GM21723 (cell line): Measurements from ENCODE around the gene ATP1A4.
A peak's percentile ranks its signal among the peaks of the same experiment; 100 is the strongest.

ENCODE experiments used
- ATAC-seq: cut with Tn5 transposase; IDR thresholded peaks from one replicate; pipeline ENCODE4 v1.9.1; 2021; ENCODE audit warnings: mild to moderate bottlenecking, moderate library complexity; ENCODE audit not compliant: unreplicated experiment

Gene ATP1A4

DNA sequence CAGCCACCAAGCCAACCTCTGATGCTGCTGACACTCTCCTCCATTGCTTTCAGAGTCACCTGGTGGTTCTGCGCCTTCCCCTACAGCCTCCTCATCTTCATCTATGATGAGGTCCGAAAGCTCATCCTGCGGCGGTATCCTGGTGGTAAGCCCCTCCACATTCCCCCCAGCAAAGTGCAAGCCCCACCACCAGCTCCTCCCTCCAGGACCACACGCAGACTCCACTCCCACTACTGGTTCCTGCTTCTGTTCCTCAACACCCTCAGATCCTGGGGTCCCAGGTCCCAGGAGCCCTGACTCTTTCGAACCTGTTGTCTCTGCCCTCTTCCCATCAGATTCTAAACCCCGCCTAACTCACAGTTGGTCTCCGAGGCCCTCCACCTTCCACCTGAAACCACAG is 11.6 kb upstream of the ATP1A4 start:
- no peak for ATAC-seq

GRCh38 chr1:160143695-160144094 is 7.7 kb upstream of the ATP1A4 start:
- no peak for ATAC-seq

GRCh38 chr1:160144921-160145320 is 6.5 kb upstream of the ATP1A4 start:
- ATAC-seq: no peak

GRCh38 chr1:160146107-160146506 is 5.3 kb upstream of the ATP1A4 start:
- no peak for ATAC-seq

- no peak for ATAC-seq
Observed at GRCh38 chr1:160148121-160148520, 3.3 kb upstream of the ATP1A4 start.

DNA sequence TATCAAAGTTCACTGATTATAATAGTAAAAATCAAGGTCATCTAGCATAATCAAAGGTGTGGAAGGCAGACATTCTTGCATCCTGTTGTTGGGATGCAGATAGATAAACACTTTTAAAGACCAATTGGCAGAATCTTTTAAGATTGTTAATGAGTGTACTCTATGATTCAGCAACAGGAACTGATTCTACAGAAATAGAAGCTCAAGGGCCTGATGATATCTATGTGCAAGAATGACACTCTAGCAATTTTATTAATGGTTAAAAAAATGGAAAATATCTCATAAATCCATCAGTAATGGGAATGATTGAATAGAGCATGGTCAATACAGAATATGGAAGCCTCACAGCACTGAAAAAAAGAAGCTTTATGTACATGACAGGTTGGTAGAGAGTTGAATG is 2.2 kb upstream of the ATP1A4 start:
- no peak for ATAC-seq

DNA sequence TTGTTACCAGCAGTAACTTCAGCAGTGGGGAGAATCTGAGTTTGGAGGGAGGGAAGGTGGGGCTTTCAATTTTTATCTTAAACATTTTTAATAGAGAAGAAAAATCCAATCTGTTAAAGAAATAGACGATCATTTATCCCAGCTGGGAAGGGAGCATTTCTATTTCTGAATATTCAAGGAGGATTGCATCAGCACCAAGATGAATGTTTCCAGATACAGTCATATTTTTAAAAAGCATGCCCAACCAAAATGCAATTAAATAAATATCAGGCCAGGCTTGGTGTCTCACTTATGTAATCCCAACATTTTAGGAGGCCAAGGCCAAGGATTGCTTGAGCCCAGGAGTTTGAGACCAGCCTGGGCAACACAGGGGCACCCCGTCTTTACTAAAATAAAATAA is 1.7 kb upstream of the ATP1A4 start:
- no peak for ATAC-seq

GRCh38 chr1:160154790-160155189 is 3.4 kb downstream of the ATP1A4 start:
- ATAC-seq: no peak

DNA sequence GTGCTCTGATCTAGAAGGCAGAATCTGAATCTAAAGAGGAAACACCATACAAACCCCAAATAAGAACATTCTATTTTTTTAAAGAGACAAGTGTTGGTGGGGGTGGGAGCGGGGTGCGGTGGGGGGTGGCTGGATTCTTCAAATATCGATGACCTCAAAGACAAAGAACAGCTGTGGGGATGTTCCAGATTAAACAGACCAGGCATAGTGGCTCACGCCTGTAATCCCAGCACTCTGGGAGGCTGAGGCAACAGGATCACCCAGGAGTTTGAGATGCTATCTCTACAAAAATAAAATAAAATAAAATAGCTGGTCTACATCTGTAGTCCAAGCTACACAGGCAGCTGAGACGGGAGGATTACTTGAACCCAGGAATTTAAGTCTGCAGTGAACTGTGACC is 5.0 kb downstream of the ATP1A4 start:
- no peak for ATAC-seq

DNA sequence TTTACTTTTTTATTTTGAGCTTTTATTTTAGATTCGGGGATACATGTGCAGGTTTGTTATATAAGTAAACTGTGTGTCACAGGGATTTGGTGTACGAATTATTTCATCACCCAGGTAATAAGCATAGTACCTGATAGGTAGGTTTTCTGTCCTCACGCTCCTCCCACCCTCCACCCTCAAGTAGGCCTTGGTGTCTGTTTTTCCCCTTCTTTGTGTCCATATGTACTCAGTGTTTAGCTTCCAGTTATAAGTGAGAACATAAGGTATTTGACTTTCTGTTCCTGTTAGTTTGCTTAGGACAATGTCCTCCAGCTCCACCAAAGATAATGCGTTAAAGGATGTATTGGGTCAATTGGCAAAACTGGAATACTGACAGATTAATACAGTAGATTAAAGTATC is 5.8 kb downstream of the ATP1A4 start:
- no peak for ATAC-seq

GRCh38 chr1:160158031-160158430 is 6.6 kb downstream of the ATP1A4 start:
- ATAC-seq: no peak

- no peak for ATAC-seq
Observed at GRCh38 chr1:160158534-160158933, 7.1 kb downstream of the ATP1A4 start.

GRCh38 chr1:160159846-160160245 is 8.4 kb downstream of the ATP1A4 start:
- ATAC-seq: no peak

DNA sequence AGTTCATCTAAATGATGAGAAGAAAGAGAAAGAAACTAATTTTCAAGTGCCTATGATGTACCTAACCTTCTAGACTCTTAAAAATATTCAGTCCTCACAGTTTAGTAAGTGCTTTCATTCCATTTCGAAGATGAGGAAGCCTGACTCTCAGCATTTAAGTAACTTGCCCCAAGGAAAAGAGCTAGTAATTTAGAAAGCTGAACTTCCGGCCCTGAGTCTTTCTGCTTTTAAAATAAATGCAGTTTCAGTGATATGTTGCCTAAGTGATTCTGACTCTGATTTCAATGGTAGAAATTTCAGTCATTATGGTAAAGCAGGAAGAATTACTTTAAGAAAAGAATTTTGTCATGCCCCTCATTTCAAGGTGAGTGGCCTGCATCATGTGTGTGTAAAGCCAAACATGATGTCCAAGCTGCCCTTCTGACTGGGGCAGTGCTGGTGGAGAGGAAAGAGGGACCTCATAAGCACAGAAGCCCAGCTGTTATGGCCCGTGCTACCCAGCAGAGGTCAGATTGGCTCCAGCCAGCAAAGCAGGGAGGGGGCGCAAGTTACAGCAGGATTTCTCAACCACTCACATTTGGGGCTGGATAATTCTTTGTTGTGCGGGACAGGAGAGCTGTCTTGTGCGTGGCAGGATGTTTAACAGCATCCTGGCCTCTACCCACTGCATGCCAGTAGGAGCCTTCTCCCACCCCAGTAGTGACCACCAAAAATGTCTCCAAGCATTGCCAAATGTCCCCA is 10.7 kb downstream of the ATP1A4 start:
- peak; percentile 65 for ATAC-seq

GRCh38 chr1:160162931-160163330 is 11.5 kb downstream of the ATP1A4 start:
- no peak for ATAC-seq

- no peak for ATAC-seq
Observed at GRCh38 chr1:160163615-160164014, 12.2 kb downstream of the ATP1A4 start.

DNA sequence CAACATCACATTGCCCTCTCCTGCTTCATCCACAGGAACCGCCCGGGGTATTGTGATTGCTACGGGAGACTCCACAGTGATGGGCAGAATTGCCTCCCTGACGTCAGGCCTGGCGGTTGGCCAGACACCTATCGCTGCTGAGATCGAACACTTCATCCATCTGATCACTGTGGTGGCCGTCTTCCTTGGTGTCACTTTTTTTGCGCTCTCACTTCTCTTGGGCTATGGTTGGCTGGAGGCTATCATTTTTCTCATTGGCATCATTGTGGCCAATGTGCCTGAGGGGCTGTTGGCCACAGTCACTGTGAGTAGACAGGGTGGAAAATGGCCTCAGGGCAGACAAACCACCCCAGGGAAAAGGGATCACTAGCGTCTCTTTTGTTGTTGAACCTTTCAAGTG is 12.7 kb downstream of the ATP1A4 start:
- ATAC-seq: no peak

DNA sequence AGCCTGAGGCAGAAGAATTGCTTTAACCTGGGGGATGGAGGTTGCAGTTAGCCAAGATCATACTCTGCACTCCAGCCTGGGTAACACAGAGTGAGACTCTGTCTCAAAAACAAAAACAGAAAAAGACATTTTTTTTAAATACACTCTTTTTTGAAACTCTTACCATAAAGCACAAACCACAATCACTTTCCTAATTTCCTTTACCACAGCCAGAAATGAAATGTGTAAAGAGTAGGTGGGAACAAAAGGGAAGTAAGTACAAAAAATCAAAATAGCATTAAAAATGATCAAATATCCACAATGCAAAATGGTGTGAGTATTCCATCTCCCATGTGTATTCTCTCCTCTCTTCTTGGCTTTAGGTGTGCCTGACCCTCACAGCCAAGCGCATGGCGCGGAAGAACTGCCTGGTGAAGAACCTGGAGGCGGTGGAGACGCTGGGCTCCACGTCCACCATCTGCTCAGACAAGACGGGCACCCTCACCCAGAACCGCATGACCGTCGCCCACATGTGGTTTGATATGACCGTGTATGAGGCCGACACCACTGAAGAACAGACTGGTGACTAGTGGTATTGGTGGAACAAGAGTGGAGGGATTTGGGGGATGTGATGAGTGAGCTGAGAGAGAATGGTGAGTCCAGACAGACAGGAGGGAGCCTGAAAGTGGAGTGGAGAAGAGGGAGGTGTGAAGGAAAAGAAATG is 14.9 kb downstream of the ATP1A4 start:
- no peak for ATAC-seq

GRCh38 chr1:160167056-160167455 is 15.7 kb downstream of the ATP1A4 start:
- no peak for ATAC-seq

GRCh38 chr1:160167580-160167979 is 16.2 kb downstream of the ATP1A4 start:
- ATAC-seq: no peak

GRCh38 chr1:160168016-160168415 is 16.6 kb downstream of the ATP1A4 start:
- no peak for ATAC-seq

GRCh38 chr1:160168609-160169369 is 17.4 kb downstream of the ATP1A4 start:
- ATAC-seq: no peak
